ENCODE data around the gene TLE4.
"Not testable (repeated sequence)": the region's sequence is repeated elsewhere in the genome, so short reads cannot be mapped to it uniquely, and the experiment has no call there.

Gene TLE4

DNA sequence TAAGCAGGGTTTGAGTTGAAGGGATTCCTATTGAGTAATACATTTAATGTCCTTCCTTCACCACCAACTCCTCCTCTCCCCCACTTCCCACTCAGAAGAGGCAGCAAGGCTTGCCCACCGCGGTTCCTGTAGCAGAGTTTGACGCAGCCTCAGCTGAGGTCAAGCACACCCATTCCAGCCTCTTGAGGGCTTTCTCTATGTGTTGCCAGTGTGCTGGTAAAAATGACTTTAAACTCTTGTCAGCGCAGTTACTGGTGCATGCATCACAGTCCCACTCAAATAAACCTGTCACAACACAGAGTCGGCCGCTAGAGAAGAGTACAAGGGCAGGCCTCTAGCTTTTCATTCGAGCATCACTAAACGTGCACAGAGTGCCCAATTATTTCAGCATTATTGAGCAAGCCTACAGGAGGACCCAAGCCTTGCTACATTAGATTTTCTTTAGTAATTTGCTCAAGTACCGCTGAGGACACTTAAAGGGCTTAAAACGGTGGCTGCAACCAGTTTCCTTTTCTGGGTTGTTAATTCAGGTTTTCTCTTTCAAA is 79.6 kb downstream of the TLE4 start:
- H3K27ac ChIP-seq = no peak overlapping the region
- TF ChIP-seq, protein P1, sequence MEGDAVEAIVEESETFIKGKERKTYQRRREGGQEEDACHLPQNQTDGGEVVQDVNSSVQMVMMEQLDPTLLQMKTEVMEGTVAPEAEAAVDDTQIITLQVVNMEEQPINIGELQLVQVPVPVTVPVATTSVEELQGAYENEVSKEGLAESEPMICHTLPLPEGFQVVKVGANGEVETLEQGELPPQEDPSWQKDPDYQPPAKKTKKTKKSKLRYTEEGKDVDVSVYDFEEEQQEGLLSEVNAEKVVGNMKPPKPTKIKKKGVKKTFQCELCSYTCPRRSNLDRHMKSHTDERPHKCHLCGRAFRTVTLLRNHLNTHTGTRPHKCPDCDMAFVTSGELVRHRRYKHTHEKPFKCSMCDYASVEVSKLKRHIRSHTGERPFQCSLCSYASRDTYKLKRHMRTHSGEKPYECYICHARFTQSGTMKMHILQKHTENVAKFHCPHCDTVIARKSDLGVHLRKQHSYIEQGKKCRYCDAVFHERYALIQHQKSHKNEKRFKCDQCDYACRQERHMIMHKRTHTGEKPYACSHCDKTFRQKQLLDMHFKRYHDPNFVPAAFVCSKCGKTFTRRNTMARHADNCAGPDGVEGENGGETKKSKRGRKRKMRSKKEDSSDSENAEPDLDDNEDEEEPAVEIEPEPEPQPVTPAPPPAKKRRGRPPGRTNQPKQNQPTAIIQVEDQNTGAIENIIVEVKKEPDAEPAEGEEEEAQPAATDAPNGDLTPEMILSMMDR (IDR thresholded peaks at IDR 0.05) = no peak

DNA sequence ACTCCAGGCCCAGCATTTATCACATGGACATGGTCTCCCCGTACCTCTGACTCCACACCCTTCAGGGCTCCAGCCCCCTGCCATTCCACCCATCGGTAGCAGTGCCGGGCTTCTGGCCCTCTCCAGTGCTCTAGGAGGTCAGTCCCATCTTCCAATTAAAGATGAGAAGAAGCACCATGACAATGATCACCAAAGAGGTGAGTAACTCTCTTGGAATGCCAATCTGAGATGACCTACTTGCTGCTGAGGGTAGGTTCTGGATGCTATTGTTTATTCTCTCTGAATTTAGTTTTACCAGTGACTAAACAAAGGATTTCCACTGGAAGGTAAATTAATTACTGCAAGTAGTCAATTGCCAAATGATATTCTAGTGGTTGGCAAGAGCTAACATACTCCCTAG is 80.8 kb downstream of the TLE4 start:
- no peak for TF ChIP-seq ZFX (IDR thresholded peaks at IDR 0.05; ENCODE audit: borderline replicate concordance)
- TF ChIP-seq, protein P1 (IDR thresholded peaks at IDR 0.05) = no peak
- H3K27ac ChIP-seq = no peak overlapping the region

DNA sequence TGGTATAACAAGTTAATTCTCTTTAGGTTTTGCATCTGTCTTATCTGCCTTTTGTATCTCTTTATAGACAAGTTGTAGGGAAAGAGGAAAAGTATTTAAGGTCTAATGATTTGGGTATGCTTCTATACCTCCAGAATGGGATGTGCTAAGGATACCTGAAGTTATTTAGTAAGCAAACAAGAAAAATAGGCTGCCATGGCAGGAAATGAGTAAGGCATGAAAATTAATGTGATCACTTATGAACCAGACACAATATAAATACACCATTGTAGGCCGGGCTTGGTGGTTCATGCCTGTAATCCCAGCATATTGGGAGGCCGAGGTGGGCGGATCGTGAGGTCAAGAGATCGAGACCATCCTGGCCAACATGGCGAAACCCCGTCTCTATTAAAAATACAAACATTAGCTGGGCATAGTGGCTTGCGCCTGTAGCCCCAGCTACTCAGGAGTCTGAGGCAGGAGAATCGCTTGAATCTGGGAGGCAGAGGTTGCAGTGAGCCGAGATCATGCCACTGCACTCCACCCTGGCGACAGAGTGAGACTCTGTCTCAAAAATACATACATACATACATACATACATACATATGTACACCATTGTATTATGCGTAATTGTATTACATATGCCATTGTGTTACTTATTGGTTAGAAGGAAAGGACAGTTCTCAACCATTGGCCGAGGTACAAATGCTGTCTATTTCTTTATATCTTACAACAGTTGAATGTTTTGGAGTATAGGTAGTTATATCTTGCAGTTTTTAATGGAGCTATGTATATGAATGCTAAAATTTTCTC is 83.0 kb downstream of the TLE4 start:
- H3K27ac ChIP-seq = not testable (repeated sequence)

DNA sequence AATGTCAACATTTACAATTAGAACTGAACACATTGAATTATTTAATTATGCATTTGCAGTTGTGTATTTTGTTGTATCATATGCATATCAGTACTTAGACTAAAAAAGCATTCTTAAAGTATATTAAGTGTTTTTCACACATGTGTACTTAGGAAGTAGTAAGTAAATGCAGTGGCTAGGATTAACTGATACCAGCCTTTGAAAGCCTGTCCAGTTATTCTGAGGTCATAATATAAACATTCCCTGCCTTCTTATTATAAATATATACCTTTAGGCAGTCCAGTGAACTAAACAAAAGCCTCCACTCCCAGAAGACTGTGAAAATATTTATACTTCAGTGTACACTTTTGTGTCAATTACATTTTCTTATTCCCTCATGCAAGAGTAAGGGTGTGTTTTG is 83.8 kb downstream of the TLE4 start:
- no peak overlapping the region for H3K27ac ChIP-seq
- no peak for TF ChIP-seq ZFX (IDR thresholded peaks at IDR 0.05; ENCODE audit: borderline replicate concordance)
- TF ChIP-seq, protein P1 (IDR thresholded peaks at IDR 0.05) = no peak

DNA sequence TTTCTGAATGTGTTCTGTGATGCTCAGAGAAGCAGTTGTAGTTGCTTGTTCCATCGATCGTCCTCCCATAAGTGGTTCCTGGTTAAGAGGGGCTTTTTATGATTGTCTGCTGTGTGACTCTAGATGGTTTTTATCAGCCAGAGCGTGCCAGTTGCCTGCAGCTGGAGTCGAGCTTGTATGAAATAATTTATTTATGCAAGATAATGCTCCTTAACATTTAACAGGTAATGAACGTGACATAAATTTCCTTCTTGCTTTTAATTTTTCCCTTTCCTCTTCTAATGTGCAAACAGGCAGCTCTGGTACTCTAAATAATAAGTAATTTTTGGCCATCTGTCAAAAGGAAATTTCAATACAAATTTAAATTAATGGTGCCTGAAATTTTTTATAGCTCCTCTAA is 84.4 kb downstream of the TLE4 start:
- TF ChIP-seq, protein P1 (IDR thresholded peaks at IDR 0.05) = no peak
- no peak for TF ChIP-seq ZFX (IDR thresholded peaks at IDR 0.05; ENCODE audit: borderline replicate concordance)
- no peak overlapping the region for H3K27ac ChIP-seq

DNA sequence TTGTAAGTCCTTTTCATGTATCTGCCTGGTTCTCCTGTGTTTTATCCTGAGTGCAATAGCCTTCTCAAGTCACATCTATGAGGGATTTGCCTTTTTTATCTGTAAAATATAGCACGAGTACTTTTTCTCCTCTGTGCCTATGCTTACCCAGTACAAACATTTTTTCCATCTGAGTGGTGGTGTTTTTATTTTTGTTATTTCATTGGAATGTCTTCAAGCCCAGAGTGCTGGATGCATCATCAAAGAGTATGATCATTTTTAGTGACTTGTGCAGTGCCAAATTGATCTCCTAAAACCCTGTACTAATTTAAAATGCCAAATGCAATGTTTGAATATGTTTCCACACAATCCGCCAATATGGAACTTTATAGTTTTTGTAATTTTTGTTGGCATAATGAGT is 86.1 kb downstream of the TLE4 start:
- TF ChIP-seq ZFX (IDR thresholded peaks at IDR 0.05; ENCODE audit: borderline replicate concordance) = no peak
- TF ChIP-seq, protein P1 (IDR thresholded peaks at IDR 0.05) = no peak
- H3K27ac ChIP-seq = no peak overlapping the region

DNA sequence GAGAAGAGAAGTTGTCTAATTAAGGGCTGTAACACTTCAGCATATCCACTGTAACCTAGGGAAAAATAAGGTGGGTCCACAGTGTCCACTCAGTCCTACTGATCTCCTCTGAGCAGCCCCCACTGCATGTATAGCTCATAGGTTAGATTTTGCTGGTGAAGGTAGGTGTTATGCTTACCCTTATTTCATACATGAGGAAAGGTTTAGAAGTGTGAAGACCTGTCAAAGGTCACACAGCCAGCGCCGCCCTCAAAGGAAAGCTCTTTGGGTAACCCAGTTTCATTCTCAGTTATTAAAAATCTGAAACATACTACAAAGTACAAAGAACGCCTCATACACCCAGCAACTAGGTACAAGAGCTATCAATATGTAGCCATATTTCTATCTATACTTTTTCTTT is 87.2 kb downstream of the TLE4 start:
- TF ChIP-seq, protein P1 (IDR thresholded peaks at IDR 0.05) = no peak
- no peak for TF ChIP-seq ZFX (IDR thresholded peaks at IDR 0.05; ENCODE audit: borderline replicate concordance)
- H3K27ac ChIP-seq = no peak overlapping the region
